ENCODE results near the gene TPD52L1. TPM values are rescaled to one million over a fixed set of nuclear protein-coding genes. Genes with fewer than 3 reads are reported as not detected.
A peak's percentile ranks its signal among the peaks of the same experiment; 100 is the strongest.

TPD52L1 gene
- total RNA-seq, 1 donor from 2014 or later, result 57.7 TPM

DNA sequence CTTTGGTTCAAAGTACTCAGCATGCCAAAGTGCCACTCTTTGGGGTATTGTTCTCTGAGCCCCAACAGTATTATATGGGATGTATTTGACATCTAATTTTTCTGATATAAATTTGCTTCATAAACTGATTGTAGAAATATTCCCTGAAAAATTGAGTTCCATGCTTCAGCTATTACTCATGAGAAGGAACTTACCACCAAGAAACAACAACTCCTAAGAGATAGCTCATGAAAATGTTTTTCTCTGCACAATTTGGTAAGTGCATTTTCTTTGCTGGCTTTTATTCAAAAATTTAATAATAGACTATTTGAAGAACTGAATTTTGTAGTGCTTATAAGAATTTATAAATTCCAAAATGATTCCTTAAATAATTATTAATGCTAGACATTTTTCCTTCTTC is 12.8 kb upstream of the TPD52L1 start:
- TF ChIP-seq, protein P1, sequence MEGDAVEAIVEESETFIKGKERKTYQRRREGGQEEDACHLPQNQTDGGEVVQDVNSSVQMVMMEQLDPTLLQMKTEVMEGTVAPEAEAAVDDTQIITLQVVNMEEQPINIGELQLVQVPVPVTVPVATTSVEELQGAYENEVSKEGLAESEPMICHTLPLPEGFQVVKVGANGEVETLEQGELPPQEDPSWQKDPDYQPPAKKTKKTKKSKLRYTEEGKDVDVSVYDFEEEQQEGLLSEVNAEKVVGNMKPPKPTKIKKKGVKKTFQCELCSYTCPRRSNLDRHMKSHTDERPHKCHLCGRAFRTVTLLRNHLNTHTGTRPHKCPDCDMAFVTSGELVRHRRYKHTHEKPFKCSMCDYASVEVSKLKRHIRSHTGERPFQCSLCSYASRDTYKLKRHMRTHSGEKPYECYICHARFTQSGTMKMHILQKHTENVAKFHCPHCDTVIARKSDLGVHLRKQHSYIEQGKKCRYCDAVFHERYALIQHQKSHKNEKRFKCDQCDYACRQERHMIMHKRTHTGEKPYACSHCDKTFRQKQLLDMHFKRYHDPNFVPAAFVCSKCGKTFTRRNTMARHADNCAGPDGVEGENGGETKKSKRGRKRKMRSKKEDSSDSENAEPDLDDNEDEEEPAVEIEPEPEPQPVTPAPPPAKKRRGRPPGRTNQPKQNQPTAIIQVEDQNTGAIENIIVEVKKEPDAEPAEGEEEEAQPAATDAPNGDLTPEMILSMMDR (IDR thresholded peaks at IDR 0.05; ENCODE audit: insufficient read depth, low read length, poor library complexity, severe bottlenecking), result no peak
- no peak for DNase-seq (ENCODE audit: low read depth)
- Histone ChIP-seq H3K36me3 (ENCODE audit: control insufficient read depth, insufficient read depth, low read length) (no peaks in the 10 kb centered on the region), H3K4me3 (ENCODE audit: low read depth, low read length) (no peak overlapping the region), H3K27me3 (ENCODE audit: control insufficient read depth, insufficient read depth, low read length) (no peaks in the 10 kb centered on the region)

DNA sequence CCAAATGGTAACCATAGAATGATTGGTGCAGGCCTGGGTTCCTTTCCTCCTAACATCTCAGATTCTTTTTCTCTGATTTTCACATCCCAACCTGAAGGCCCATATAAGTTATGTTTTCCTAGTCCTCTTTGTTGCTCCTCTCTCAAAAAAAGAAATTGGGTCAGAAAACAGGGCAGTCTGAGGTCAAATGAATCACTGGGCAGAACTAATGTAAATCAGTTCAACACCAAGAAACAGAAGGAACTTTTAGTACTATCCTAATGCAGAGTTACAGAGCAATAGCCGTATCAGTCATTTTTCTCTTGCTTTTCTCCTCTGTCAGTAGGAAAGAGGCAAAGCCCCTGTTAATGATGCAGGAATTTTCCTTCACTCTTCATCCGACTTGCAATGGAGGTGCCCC is 11.0 kb upstream of the TPD52L1 start:
- H3K27me3 ChIP-seq (ENCODE audit: control insufficient read depth, insufficient read depth, low read length), result no peaks in the 10 kb centered on the region
- H3K36me3 ChIP-seq (ENCODE audit: control insufficient read depth, insufficient read depth, low read length), result no peaks in the 10 kb centered on the region
- no peak for DNase-seq (ENCODE audit: low read depth)
- TF ChIP-seq, protein P1 (IDR thresholded peaks at IDR 0.05; ENCODE audit: insufficient read depth, low read length, poor library complexity, severe bottlenecking), result no peak
- no peak overlapping the region for H3K4me3 ChIP-seq (ENCODE audit: low read depth, low read length)

DNA sequence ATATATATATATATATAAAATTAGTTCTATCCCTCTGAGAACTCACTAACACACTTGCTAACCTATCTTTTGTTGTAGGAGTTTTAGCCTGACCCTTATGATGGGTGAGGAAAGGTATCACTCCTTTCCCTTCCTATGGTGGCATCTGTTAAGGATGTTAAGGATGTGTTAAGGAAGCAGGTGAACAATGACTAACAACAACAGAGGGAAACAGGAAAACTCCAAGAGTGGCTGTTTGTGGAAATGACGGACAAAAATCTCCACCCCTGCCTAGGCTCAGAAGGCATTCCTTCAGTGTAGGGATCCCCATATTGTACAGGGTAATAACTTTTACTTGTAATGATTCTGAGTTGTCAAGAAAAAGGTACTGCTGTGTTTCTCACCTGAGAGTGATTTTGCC is 8.8 kb upstream of the TPD52L1 start:
- H3K36me3 ChIP-seq (ENCODE audit: control insufficient read depth, insufficient read depth, low read length), result no peaks in the 10 kb centered on the region
- no peak for DNase-seq (ENCODE audit: low read depth)
- TF ChIP-seq, protein P1 (IDR thresholded peaks at IDR 0.05; ENCODE audit: insufficient read depth, low read length, poor library complexity, severe bottlenecking), result no peak
- no peaks in the 10 kb centered on the region for H3K27me3 ChIP-seq (ENCODE audit: control insufficient read depth, insufficient read depth, low read length)
- no peak overlapping the region for H3K4me3 ChIP-seq (ENCODE audit: low read depth, low read length)

DNA sequence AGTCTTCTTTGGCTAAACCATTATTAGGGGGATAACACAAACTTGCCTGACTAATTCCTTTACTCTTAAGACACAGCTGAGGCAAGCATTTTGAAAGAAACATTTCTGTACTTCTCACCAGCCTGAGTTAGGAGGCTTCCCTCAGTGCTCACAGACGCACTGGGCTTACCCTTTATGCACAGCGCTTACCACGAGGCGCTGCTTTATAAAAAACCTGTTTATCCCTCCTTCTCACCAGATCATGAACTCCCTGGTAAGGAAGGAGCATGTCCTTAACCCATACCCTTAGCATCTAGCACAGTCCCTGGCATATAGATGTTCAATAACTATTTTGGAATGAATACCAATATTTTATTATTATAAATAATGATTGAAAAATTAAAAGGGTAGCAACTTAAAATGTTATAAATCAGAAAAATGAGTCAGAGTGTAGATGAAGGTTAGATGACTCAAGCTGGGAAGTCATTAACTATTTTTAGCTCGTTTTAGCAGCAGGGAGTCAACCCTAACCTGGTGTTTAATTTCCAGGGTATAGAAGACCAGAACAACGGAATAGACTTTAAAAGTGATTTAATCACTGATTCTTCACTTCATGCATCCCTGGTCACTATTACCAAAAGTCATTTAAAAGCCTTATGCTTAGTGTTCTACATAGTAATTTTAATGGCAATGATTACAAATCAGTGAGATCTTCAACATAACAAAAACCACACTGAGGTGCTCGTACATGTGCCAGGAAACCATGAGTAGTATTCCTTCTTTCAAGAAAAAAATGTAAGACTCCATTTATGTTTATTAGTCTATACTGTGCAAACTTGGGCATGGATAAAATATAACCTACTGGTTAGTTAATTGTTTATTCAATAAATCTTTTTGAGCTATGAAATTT is 4.1 kb upstream of the TPD52L1 start:
- Histone ChIP-seq H3K36me3 (ENCODE audit: control insufficient read depth, insufficient read depth, low read length) (no peaks in the 10 kb centered on the region), H3K4me3 (ENCODE audit: low read depth, low read length) (no peak overlapping the region), H3K27me3 (ENCODE audit: control insufficient read depth, insufficient read depth, low read length) (no peaks in the 10 kb centered on the region)
- DNase-seq (ENCODE audit: low read depth), result peak; percentile 51
- TF ChIP-seq, protein P1 (IDR thresholded peaks at IDR 0.05; ENCODE audit: insufficient read depth, low read length, poor library complexity, severe bottlenecking), result no peak

DNA sequence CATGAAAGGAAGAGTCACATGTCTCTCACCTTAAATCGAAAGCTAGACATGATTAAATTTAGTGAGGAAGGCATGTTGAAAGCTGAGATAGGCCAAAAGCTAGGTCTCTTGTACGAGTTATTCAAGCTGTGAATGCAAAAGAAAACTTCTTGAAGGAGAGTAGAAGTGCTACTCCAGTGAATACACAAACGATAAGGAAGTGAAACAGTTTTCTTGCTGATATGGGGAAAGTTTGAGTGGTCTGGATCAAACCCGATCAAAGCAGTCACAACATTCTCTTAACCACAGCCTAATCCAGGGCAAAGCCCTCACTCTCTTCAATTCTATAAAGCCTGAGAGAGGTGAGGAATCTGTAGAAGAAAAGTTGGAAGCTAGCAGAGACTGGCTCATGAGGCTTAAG is 1.9 kb upstream of the TPD52L1 start:
- no peaks in the 10 kb centered on the region for H3K36me3 ChIP-seq (ENCODE audit: control insufficient read depth, insufficient read depth, low read length)
- H3K4me3 ChIP-seq (ENCODE audit: low read depth, low read length), result no peak overlapping the region
- no peak for DNase-seq (ENCODE audit: low read depth)
- no peaks in the 10 kb centered on the region for H3K27me3 ChIP-seq (ENCODE audit: control insufficient read depth, insufficient read depth, low read length)
- TF ChIP-seq, protein P1 (IDR thresholded peaks at IDR 0.05; ENCODE audit: insufficient read depth, low read length, poor library complexity, severe bottlenecking), result no peak

Data from kidney epithelial cell (primary cell).